OCI-LY1 (cell line): ENCODE measurements around the gene EPHB2.

ENCODE experiments used
- H2AFZ ChIP-seq: fragments of 200-600 bp; sonication (generic), shearing (Covaris generic); 2 replicates; pipeline ENCODE4 v1.6.0; 2014; ENCODE audit warnings: antibody characterized with exemption, mild to moderate bottlenecking, low read length
- H3F3A ChIP-seq: fragments of 200-600 bp; sonication (generic), shearing (Covaris generic); 2 replicates; pipeline ENCODE4 v1.6.0; 2014; ENCODE audit warnings: mild to moderate bottlenecking, antibody characterized with exemption, low read length, moderate library complexity; ENCODE audit not compliant: insufficient read depth
- H3K27ac ChIP-seq: fragments of 200-600 bp; sonication (generic); 2 replicates; pipeline ENCODE4 v1.5.1; 2014; ENCODE audit warnings: low read length, mixed run types, mild to moderate bottlenecking, low read depth; ENCODE audit not compliant: poor library complexity, severe bottlenecking
- H3K27me3 ChIP-seq: fragments of 200-600 bp; sonication (generic); 2 replicates; pipeline ENCODE4 v1.6.0; 2014; ENCODE audit warnings: antibody characterized with exemption, mild to moderate bottlenecking, low read length, moderate library complexity; ENCODE audit not compliant: insufficient read depth
- H3K36me3 ChIP-seq: fragments of 200-600 bp; sonication (generic); 2 replicates; pipeline ENCODE4 v1.6.1; 2014; ENCODE audit warnings: mild to moderate bottlenecking, antibody characterized with exemption, low read length, moderate library complexity, mixed read lengths; ENCODE audit not compliant: insufficient read depth
- H3K4me1 ChIP-seq: fragments of 200-600 bp; sonication (generic); 2 replicates; pipeline ENCODE4 v1.5.1; 2014; ENCODE audit warnings: mild to moderate bottlenecking, low read length, moderate library complexity; ENCODE audit not compliant: insufficient read depth, severe bottlenecking
- H3K4me2 ChIP-seq: fragments of 200-600 bp; sonication (generic), shearing (Covaris generic); 2 replicates; pipeline ENCODE4 v1.6.1; 2014; ENCODE audit warnings: low read length
- H3K4me3 ChIP-seq: fragments of 200-600 bp; sonication (generic); 2 replicates; pipeline ENCODE4 v1.5.1; 2014; ENCODE audit warnings: low read length, low read depth, mild to moderate bottlenecking, mixed read lengths; ENCODE audit not compliant: poor library complexity, severe bottlenecking
- H3K79me2 ChIP-seq: fragments of 200-600 bp; shearing (Covaris generic); 2 replicates; pipeline ENCODE4 v1.6.1; 2016; ENCODE audit warnings: mixed run types, low read length, mixed read lengths; ENCODE audit not compliant: insufficient read depth
- H3K9ac ChIP-seq: fragments of 200-600 bp; sonication (generic), shearing (Covaris generic); 2 replicates; pipeline ENCODE4 v1.6.1; 2014; ENCODE audit warnings: mild to moderate bottlenecking, low read length, mixed read lengths
- H3K9me2 ChIP-seq: fragments of 200-600 bp; sonication (generic), shearing (Covaris generic); 2 replicates; pipeline ENCODE4 v1.6.1; 2014; ENCODE audit warnings: low read depth, mild to moderate bottlenecking, low read length, mixed read lengths
- H3K9me3 ChIP-seq: fragments of 200-600 bp; shearing (Covaris generic); 2 replicates; pipeline ENCODE4 v1.6.1; 2014; ENCODE audit warnings: low read length, mixed read lengths
- H4K20me1 ChIP-seq: fragments of 200-600 bp; sonication (generic), shearing (Covaris generic); 2 replicates; pipeline ENCODE4 v1.6.0; 2016; ENCODE audit warnings: mild to moderate bottlenecking, low read length; ENCODE audit not compliant: insufficient read depth
- EZH2 ChIP-seq: fragments of 200-600 bp; sonication (generic), shearing (Covaris generic); IDR thresholded peaks from 2 replicates; pipeline ENCODE4 v1.8.0; 2017; ENCODE audit warnings: borderline replicate concordance, mixed run types, mild to moderate bottlenecking, antibody characterized with exemption, low read length, moderate library complexity, mixed read lengths
- TF ChIP-seq, protein P1 (sequence below): fragments of 200-600 bp; sonication (generic), shearing (Covaris generic); IDR thresholded peaks from 2 replicates; pipeline ENCODE4 v1.5.1; 2017; ENCODE audit warnings: mild to moderate bottlenecking, antibody characterized with exemption, low read length, moderate library complexity, mixed read lengths

Gene EPHB2

DNA sequence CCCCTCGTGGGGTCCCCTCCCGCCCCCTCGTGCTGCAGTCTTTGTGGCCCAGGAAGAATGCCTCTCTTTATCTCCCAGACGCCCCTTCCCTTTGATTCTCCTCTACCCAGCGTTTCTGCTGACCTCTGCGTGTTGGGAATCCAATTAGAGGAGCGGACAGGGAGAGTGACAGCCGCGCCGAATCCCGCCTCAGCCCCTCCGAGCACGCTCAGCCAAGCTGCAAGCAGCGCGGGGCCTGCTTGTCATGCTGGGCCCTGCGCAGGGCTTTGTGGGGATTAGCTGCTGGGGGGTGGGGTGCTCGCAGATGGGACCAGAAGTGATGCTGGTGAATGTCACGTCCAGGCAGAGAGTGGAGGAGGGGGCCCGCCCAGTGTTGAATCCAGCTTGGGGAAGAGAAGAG, 91.1 kb downstream of the EPHB2 start:
- no peaks in the 10 kb centered on the region for H3K9me2 ChIP-seq
- H3F3A ChIP-seq = no peaks in the 10 kb centered on the region
- no peaks in the 10 kb centered on the region for H4K20me1 ChIP-seq
- H3K36me3 ChIP-seq = no peaks in the 10 kb centered on the region; the same call in 1 of the 2 replicates
- H3K4me2 ChIP-seq = no peak overlapping the region
- no peak overlapping the region for H3K27ac ChIP-seq
- no peak overlapping the region for H2AFZ ChIP-seq
- H3K27me3 ChIP-seq = no peaks in the 10 kb centered on the region
- no peaks in the 10 kb centered on the region for H3K79me2 ChIP-seq
- no peak for TF ChIP-seq EZH2
- TF ChIP-seq, protein P1, sequence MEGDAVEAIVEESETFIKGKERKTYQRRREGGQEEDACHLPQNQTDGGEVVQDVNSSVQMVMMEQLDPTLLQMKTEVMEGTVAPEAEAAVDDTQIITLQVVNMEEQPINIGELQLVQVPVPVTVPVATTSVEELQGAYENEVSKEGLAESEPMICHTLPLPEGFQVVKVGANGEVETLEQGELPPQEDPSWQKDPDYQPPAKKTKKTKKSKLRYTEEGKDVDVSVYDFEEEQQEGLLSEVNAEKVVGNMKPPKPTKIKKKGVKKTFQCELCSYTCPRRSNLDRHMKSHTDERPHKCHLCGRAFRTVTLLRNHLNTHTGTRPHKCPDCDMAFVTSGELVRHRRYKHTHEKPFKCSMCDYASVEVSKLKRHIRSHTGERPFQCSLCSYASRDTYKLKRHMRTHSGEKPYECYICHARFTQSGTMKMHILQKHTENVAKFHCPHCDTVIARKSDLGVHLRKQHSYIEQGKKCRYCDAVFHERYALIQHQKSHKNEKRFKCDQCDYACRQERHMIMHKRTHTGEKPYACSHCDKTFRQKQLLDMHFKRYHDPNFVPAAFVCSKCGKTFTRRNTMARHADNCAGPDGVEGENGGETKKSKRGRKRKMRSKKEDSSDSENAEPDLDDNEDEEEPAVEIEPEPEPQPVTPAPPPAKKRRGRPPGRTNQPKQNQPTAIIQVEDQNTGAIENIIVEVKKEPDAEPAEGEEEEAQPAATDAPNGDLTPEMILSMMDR = no peak
- H3K9ac ChIP-seq = no peak overlapping the region
- no peak overlapping the region for H3K4me3 ChIP-seq
- H3K4me1 ChIP-seq = no peaks in the 10 kb centered on the region
- H3K9me3 ChIP-seq = no peaks in the 10 kb centered on the region

DNA sequence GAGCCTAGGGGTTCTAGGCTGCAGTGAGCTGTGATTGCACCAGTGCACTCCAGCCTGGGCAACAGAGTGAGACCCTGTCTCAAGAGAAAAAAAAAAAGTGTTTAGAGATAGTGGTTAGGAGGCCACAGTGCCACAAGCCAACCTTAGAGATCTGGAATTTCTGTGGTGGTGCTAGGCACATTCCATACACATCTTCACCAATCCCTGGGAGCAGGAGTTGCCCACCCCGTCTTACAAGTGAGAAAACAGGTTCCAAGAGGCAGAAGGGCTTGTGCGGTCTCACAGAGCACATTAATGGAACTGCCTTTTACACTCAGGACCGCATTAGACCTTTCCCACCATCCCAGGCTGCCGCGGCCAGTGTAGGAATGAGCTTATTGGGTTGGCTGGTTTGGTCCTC, 93.2 kb downstream of the EPHB2 start:
- H3K27ac ChIP-seq = no peak overlapping the region
- no peak overlapping the region for H3K4me3 ChIP-seq
- H2AFZ ChIP-seq = no peak overlapping the region
- no peak for TF ChIP-seq EZH2
- TF ChIP-seq, protein P1 = no peak
- H3K9me3 ChIP-seq = no peaks in the 10 kb centered on the region
- no peaks in the 10 kb centered on the region for H3K79me2 ChIP-seq
- H4K20me1 ChIP-seq = no peaks in the 10 kb centered on the region
- no peaks in the 10 kb centered on the region for H3K4me1 ChIP-seq
- no peaks in the 10 kb centered on the region for H3K27me3 ChIP-seq
- H3K36me3 ChIP-seq = no peaks in the 10 kb centered on the region; the same call in 1 of the 2 replicates
- H3F3A ChIP-seq = no peaks in the 10 kb centered on the region
- no peaks in the 10 kb centered on the region for H3K9me2 ChIP-seq
- no peak overlapping the region for H3K4me2 ChIP-seq
- no peak overlapping the region for H3K9ac ChIP-seq

DNA sequence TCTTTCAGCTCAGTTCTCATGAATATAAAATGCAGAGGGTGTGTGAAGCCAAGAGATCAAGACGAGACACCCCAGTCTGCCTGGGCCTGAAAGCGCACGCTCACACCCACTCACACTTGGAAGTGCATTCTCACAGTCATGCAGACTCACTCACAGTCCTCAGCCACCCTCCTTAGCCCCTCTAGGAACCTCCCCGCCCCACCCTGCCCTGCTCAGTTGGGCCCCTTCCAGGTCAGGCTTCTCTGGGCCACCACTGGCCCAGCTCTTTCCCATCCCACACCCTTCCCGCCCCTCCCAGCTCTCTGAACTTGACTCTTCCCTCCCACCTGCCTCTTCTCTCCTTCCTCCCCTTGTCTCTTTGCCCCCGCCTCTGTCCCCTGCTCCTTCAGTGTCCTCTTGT, 93.8 kb downstream of the EPHB2 start:
- no peak overlapping the region for H3K4me3 ChIP-seq
- no peaks in the 10 kb centered on the region for H3K9me3 ChIP-seq
- no peak overlapping the region for H3K4me2 ChIP-seq
- no peaks in the 10 kb centered on the region for H3K27me3 ChIP-seq
- no peaks in the 10 kb centered on the region for H3F3A ChIP-seq
- H3K9me2 ChIP-seq = no peaks in the 10 kb centered on the region
- H2AFZ ChIP-seq = no peak overlapping the region
- H3K27ac ChIP-seq = no peak overlapping the region
- H4K20me1 ChIP-seq = no peaks in the 10 kb centered on the region
- no peak overlapping the region for H3K9ac ChIP-seq
- no peaks in the 10 kb centered on the region for H3K4me1 ChIP-seq
- no peaks in the 10 kb centered on the region for H3K79me2 ChIP-seq
- no peaks in the 10 kb centered on the region; the same call in 1 of the 2 replicates for H3K36me3 ChIP-seq
- no peak for TF ChIP-seq EZH2
- TF ChIP-seq, protein P1 = no peak
